Liver (tissue), 9 donors: ENCODE measurements around the gene GPHN. TPM values are rescaled to one million over a fixed set of nuclear protein-coding genes. Genes with fewer than 3 reads are reported as not detected.

ENCODE experiments used
- DNase-seq: peaks from one replicate; pipeline ENCODE4 v3.0.0-alpha.2; 2017; ENCODE audit warnings: low spot score
- H3K27ac ChIP-seq, 2 donors: one replicate each; pipeline ENCODE4 v1.7.0; 2013; ENCODE audit warnings: inconsistent platforms in 2 of 2, low read length in 2 of 2, control low read depth in 1 of 2, low read depth in 1 of 2, mild to moderate bottlenecking in 1 of 2
- H3K27me3 ChIP-seq, 4 donors: one replicate each; pipeline versions ENCODE4 v1.6.1 to v1.7.0; 2013; ENCODE audit warnings: low read length in 3 of 4, inconsistent platforms in 1 of 4, mild to moderate bottlenecking in 1 of 4, moderate library complexity in 1 of 4; ENCODE audit not compliant: control insufficient read depth in 4 of 4, insufficient read depth in 4 of 4
- H3K36me3 ChIP-seq, 4 donors: one replicate each; pipeline versions ENCODE4 v1.6.1 to v1.7.0; 2013; ENCODE audit warnings: low read length in 3 of 4, mild to moderate bottlenecking in 3 of 4, low read depth in 1 of 4, moderate library complexity in 1 of 4; ENCODE audit not compliant: control insufficient read depth in 4 of 4, insufficient read depth in 3 of 4
- H3K4me1 ChIP-seq, 4 donors: one replicate each; pipeline versions ENCODE4 v1.6.1 to v1.7.0; 2013; ENCODE audit warnings: low read length in 3 of 4, mild to moderate bottlenecking in 3 of 4, moderate library complexity in 1 of 4; ENCODE audit not compliant: control insufficient read depth in 4 of 4, insufficient read depth in 4 of 4
- H3K4me3 ChIP-seq, 3 donors: one replicate each; pipeline versions ENCODE4 v1.6.1 to v1.7.0; 2013; ENCODE audit warnings: low read length in 3 of 3, control low read depth in 1 of 3, low read depth in 1 of 3, mild to moderate bottlenecking in 1 of 3
- H3K9ac ChIP-seq, 2 donors: one replicate each; pipeline ENCODE4 v1.7.0; 2013; ENCODE audit warnings: low read length in 2 of 2, mild to moderate bottlenecking in 2 of 2, moderate library complexity in 2 of 2, control low read depth in 1 of 2, low read depth in 1 of 2
- H3K9me3 ChIP-seq, 4 donors: one replicate each; pipeline versions ENCODE4 v1.6.1 to v1.7.0; 2013; ENCODE audit warnings: low read length in 3 of 4; ENCODE audit not compliant: control insufficient read depth in 4 of 4
- ATF3 ChIP-seq: IDR thresholded peaks from 2 replicates; pipeline ENCODE4 v1.6.1; 2016; ENCODE audit warnings: antibody characterized with exemption
- CTCF ChIP-seq: fragments of 150-350 bp; IDR thresholded peaks from 2 replicates; pipeline ENCODE4 v1.5.1; 2017; ENCODE audit warnings: improper control_type of control experiment, low read depth, low read length; ENCODE audit not compliant: missing input control
- EGR1 ChIP-seq, 2 donors: IDR thresholded peaks; 2 replicates each; pipeline ENCODE4 v1.6.1; 2016 to 2018; ENCODE audit warnings: antibody characterized with exemption in 2 of 2, low read depth in 2 of 2
- FOXA1 ChIP-seq: IDR thresholded peaks from 2 replicates; pipeline ENCODE4 v1.6.1; 2016; ENCODE audit warnings: antibody characterized with exemption
- FOXA2 ChIP-seq: IDR thresholded peaks from 2 replicates; pipeline ENCODE4 v1.6.1; 2016; ENCODE audit warnings: antibody characterized with exemption
- HNF4G ChIP-seq: IDR thresholded peaks from 2 replicates; pipeline ENCODE4 v1.6.1; 2016; ENCODE audit warnings: antibody characterized with exemption
- JUND ChIP-seq, 2 donors: IDR thresholded peaks; 2 replicates each; pipeline ENCODE4 v1.6.1; 2016; ENCODE audit warnings: antibody characterized with exemption in 2 of 2
- MAX ChIP-seq: IDR thresholded peaks from 2 replicates; pipeline ENCODE4 v1.6.1; 2016; ENCODE audit warnings: antibody characterized with exemption
- NR2F2 ChIP-seq: IDR thresholded peaks from 2 replicates; pipeline ENCODE4 v1.6.1; 2016; ENCODE audit warnings: antibody characterized with exemption
- REST ChIP-seq: IDR thresholded peaks from 2 replicates; pipeline ENCODE4 v1.6.1; 2016; ENCODE audit warnings: antibody characterized with exemption, mild to moderate bottlenecking
- RXRA ChIP-seq, 2 donors: IDR thresholded peaks; 2 replicates each; pipeline ENCODE4 v1.6.1; 2017 to 2018; ENCODE audit warnings: antibody characterized with exemption in 2 of 2, mild to moderate bottlenecking in 1 of 2
- SP1 ChIP-seq: IDR thresholded peaks from 2 replicates; pipeline ENCODE4 v1.6.1; 2018; ENCODE audit warnings: antibody characterized with exemption, mild to moderate bottlenecking
- TAF1 ChIP-seq: conservative IDR thresholded peaks from 2 replicates; pipeline ENCODE4 v1.6.1; 2016; ENCODE audit warnings: antibody characterized with exemption, mild to moderate bottlenecking
- ZBTB33 ChIP-seq: IDR thresholded peaks from 2 replicates; pipeline ENCODE4 v1.6.1; 2016; ENCODE audit warnings: antibody characterized with exemption
- WGBS: extraction: QIAGEN DNeasy Blood & Tissue Kit; methylation state at CpG from one replicate; pipeline ENCODE4 v1.1.7; 2013; 5-methylcytosine and 5-hydroxymethylcytosine counted together
- polyA plus RNA-seq, 2 donors: library from polyadenylated mRNA; stranded (reverse) in 1 of 2; unstranded in 1 of 2; fragments of 200-250 nt in 1 of 2; fragments of >200 nt in 1 of 2; fragmentation: Nextera tagmentation in 1 of 2; extraction: Ambion mirVana in 1 of 2; gene quantifications; one replicate each; pipeline versions ENCODE4 v1.2.1 to v1.2.3, GENCODE V29; 2013 to 2015
- total RNA-seq, 2 donors: library from RNA; depleted of rRNA; stranded (reverse); fragments of >200 nt; gene quantifications; one replicate each; pipeline ENCODE4 v1.2.3, GENCODE V29; 2014
- donor health status: healthy.
- donor health status: healthy.
- donor health status: healthy.
- donor health status: healthy.
- donor health status: healthy.

The GPHN gene
- total and polyA plus RNA-seq, 4 donors, result 18.4 to 76.4 (median 47.4) TPM

- no peak for TF ChIP-seq CTCF
- TF ChIP-seq EGR1 (IDR thresholded peaks at IDR 0.05; ENCODE audit: low read depth in 2 of 2), result no peak
- TF ChIP-seq FOXA2, result no peak
- TF ChIP-seq JUND (IDR thresholded peaks at IDR 0.05), result no peak
- no peak for TF ChIP-seq RXRA (IDR thresholded peaks at IDR 0.05)
These were observed 510.8 kb downstream of the GPHN start (continued) for GRCh38 chr14:67018720-67019119.

- Histone ChIP-seq H3K4me1 (no peaks in the 10 kb centered on the region), H3K27me3 (no peaks in the 10 kb centered on the region), H3K4me3 (no peak overlapping the region), H3K27ac (no peak overlapping the region), H3K9ac (no peak overlapping the region), H3K9me3 (peaks cover 0 to 2% (median 0%) of the 10 kb centered on the region in 4 donors), H3K36me3 (peaks cover 0 to 8% (median 6%) of the 10 kb centered on the region in 4 donors)
- 97% methylated on average over 3 of the region's 3 CpGs for WGBS
- no peak for TF ChIP-seq SP1
- TF ChIP-seq HNF4G, result no peak
- TF ChIP-seq FOXA1, result no peak
- TF ChIP-seq NR2F2, result no peak
- no peak for TF ChIP-seq FOXA2
- TF ChIP-seq JUND (IDR thresholded peaks at IDR 0.05), result no peak
- no peak for TF ChIP-seq EGR1 (IDR thresholded peaks at IDR 0.05; ENCODE audit: low read depth in 2 of 2)
- TF ChIP-seq ATF3, result no peak
- TF ChIP-seq ZBTB33, result no peak
- no peak for TF ChIP-seq REST
- no peak for TF ChIP-seq MAX
- no peak for TF ChIP-seq TAF1
- TF ChIP-seq RXRA (IDR thresholded peaks at IDR 0.05), result no peak
- no peak for TF ChIP-seq CTCF
- DNase-seq, result no peak
These were observed 511.8 kb downstream of the GPHN start for GRCh38 chr14:67019796-67020195.
